Activated CD8-positive, alpha-beta memory T cell treated with anti-CD3 and anti-CD28 coated beads, Interleukin-2, amount 50 U/mL, for 1 hour (primary cell): ENCODE results near the gene LRRC9.
"Not testable (repeated sequence)": the region's sequence is repeated elsewhere in the genome, so short reads cannot be mapped to it uniquely, and the experiment has no call there.

Experiments used
- DNase-seq: peaks from one replicate; pipeline ENCODE4 v3.0.0-alpha.2; 2020; ENCODE audit errors: extremely low read depth

LRRC9 gene

DNA sequence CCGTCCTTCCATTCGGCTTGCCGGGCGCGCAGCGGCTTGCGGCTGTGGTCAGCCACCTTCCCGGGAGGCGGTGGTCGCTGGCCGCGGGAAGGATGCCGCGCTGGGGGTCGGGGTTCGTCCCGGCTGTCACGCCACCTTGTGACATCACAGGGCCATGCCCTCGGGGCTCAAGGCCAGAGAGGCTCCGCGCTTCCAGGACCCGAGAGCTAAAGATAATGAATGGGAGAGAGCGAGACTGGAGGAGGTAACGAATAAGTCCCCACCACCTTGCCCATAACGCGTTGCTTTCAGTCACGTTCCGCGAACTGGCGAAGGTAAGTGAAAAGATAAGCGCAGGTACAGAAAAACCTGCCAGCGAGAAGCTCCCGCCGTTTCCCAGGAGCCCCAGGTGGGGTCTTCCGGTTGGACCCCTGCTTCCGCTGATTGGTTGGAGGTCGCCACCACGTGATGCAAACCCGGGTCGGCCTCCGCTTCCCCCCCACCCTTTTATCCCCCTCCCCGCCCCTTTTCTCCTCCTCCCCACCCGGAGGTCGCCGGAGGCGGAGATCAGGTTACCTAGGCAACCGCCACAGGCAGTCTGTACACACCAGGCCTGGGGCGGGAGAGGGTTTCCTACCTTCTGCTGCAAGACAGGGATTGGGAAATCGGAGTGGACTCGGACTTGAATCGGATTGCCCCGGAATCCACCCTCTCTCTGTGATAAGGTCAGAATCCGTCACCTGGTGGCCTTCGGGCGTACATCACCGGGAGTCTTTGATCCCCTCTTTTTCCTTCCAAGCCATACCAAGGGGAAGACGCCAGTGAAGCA lies at the start of gene LRRC9:
LRRC9 (plus strand) TSS at position 575 of the 808 bp plus-strand sequence.
- no peak for DNase-seq

DNA sequence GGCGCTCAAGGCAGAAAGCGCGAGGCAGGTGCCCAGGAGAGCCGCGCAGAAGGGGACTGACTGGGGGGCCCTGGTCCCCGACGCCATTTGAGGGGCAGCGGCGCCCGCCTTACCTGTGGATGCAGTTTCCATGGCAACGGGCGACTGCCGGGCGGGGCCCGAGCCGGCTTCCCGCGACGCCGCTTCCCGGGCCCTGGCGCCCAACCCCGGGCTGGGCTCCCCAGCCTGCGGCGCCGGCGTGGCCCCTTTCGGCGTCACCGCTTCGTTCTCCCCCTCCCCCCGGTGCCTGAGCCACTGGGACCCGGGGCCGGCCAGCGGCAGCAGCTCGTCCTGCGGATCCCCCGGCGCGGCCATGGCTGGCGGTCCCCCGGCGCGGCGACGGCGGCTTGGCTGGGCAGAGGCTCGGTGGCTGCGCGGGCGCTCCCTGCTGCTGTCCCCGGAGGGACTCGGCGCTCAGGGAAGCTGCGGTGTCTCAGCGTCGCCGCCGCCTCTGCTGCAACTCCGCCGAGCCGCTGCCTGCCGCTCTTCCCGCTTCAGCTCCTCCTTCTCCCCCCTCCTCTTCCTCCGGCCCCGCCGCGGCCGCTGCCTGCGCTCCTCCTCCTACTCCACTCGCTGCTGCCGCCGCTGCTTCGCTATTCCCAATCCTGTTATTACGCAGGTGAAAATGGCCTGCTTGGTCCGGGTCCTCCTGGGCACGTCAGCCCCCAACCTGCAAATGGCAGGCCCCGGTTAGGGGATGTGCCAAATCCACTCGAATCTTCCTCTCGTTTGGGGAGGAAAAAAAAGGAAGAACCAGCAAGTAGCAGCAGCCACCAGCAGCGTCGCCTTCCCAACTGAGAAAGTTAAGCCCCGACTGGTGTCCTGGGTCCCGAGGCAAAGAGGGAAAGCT lies 49.4 kb upstream of the LRRC9 start, which contains the start of gene RTN1:
RTN1 (minus strand) TSS at position 500 of the 889 bp plus-strand sequence; CDS start at position 354, 146 bp downstream.
- no peak for DNase-seq

DNA sequence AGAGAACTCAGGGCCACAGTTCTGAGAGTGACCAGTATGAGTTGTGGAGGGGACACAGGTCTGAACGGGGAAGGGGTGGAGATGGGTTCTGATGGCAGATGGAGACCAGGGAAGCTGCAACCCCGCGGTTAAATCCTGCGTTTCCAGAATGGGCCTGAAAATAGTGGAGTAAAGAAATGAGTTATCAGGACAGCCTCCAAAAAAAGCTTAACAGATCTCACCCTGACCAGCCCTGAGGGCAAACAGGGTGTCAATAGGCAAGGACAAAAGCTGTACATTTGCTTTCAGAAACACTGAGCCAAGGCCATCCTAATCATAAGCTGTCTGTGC lies 48.8 kb upstream of the LRRC9 start:
- DNase-seq, result no peak

DNA sequence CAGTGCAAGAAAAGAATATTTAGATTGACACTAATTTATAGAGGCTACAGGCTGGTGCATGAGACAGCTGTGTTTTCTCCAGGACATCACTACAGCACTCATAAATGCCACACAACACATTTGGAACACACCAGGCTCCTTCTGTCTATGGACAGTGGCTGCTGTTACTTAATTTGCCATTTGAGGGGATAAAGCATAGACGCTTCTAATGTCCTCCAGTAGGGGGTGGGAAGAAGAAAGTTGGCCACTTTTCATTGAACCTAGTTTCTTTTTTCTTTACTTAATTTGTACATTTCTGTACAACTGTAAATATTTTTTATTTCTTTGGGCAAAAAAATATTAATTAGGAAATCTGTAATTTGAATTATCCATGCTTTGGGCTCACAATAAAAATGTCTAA lies 37.0 kb upstream of the LRRC9 start:
- DNase-seq, result no peak

DNA sequence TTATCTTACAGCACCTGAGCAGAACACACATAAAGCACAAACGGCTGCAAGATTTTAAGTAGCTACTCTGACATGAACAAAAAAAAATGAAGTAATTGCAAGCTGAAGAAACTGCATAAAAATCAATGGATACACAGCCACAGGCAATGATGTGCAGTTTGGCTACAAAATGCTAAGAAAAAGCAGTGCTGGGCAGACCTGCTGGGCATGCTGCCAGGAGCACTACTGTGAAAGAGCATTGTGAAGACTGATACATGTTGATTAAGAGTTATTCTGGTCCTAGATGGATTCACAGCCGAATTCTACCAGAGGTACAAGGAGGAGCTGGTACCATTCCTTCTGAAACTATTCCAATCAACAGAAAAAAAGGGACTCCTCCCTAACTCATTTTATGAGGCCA lies 29.3 kb upstream of the LRRC9 start:
- DNase-seq, result no peak

DNA sequence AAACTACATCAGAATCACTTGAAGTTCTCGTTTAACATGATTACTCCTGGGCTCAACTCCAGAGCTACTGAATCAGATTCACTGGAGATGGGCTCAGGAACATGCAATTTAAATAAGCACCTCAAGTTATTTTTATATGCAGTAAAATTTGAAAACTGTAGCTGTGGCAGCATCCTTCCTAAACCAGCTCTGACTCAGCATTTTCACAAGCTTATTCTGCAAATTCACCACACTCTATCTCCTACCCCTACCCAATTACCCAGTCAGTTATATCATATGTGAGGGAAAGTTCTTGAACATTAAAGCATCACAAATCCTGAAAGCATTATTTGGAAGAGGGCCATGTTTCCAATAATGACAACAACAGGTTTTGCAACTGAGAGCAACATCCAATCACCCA lies 24.2 kb upstream of the LRRC9 start:
- DNase-seq, result no peak

DNA sequence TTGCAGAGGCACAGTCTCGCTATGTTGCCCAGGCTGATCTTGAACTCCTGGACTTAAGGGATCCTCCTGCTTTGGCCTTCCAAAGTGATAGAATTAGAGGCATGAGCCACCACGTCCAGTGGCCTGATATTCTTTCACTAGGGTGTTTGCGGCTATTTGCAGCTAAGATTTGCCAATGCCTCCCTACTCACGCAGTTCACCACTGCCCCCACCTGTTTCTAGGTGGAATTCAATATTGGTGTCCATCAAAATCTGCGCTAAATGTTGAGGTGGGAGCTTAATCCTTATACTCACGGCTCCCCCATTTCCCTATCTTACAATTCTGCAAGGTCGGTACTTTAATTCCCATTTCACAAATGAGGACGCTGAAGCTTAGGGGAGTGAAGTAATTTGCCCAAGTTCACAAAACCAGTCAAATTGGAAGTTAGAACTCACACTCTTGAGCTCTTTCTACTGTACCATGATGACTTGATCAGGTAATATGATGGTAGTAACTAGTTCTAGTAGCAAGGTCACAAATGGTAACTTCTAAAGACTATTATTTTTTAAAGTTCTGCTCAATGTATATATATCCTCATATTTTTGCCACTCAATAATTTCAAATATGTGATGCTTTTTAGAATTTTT lies 22.1 kb upstream of the LRRC9 start:
- DNase-seq, result no peak

DNA sequence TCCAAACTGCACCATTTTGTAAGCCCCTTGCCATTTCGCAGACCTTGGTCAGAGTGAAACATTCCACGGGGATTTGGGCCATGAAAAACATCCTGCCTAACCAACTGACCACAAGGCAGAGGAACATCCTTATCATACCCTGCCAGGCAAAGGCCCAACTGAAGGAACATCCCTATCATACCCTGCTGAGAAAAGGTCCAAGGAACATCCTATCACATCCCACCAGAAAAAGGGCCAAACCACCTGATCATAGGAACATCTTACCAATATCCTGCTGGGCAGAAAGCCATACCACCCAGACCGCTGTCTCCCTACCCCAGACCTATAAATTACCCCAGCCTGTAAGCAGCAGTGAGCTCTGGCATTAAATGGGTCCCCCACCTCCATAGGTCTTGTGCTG lies 19.4 kb upstream of the LRRC9 start:
- no peak for DNase-seq

DNA sequence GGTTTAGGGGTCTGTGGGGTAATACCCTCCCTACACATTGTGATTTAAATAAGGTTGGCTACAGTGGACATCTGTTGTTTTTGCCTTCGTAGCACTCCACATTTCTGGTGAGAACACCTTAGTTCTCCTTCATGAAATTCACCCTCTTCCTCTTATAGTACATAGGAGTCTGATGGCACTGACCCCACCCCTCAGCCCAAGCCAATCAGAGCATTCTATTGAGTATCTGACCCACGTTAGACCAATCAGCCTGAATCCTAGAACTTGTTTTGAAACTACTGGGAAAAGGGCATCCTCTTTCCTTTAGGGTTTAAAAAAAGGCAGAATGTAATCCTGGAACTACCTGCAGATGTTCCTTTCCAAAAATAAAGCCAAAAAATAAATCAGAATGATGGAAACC lies 15.8 kb upstream of the LRRC9 start:
- no peak for DNase-seq

DNA sequence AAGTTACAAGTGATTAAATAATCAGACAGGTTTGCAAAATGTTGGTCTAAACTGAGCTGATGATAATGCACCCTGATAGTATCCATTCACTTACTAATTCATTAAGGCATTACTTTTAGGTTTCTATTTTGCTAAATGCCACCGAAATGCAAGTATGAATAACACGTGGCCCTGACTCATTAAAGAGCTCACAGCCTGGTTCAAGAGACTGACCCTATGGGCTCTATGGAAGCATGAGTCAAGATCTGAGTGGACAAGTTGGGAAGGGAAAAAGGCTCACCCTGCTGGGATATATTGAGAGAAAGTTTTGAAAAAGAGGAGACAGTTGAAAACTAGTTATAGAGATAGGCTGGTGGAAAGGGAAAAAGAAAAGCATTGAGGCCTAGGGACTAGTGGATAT lies 14.8 kb upstream of the LRRC9 start:
- DNase-seq, result no peak

DNA sequence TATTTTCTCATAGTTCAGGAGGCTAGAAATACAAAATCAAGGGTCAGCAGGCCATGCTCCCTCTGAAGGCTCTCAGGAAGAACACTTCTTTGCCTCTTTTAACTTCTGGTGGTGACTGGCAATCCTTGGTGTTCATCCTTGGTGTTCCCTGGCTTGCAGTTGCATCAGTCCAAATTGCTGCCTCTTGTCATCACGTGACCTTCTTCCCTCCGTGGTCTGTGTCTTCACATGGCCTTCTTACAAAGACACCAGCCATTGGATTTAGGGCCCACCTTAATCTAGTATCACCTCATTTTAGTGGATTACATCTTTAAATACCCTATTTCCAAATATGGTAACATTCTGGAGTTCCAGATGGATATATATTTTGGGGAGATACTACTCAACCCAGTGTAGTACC lies 7.5 kb upstream of the LRRC9 start:
- DNase-seq, result no peak

DNA sequence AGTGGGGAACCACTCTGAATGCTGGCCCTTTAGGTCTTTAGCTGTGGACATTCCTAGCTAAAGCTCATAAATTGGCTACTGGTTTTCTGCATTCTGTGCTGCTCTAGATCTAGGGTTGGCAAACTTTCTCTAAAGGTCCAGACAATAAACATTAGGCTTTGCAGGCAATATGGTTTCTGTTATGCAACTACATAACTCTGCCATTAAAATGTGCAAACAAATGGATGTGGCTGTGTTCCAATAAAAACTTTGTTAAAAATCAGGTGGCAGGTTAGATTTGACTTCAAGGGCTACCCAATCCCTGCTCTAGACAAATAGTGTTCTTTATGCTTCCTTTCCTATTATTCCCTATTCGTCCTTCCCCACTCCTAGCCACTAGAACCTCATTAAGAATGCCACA lies 6.8 kb upstream of the LRRC9 start:
- DNase-seq, result no peak

DNA sequence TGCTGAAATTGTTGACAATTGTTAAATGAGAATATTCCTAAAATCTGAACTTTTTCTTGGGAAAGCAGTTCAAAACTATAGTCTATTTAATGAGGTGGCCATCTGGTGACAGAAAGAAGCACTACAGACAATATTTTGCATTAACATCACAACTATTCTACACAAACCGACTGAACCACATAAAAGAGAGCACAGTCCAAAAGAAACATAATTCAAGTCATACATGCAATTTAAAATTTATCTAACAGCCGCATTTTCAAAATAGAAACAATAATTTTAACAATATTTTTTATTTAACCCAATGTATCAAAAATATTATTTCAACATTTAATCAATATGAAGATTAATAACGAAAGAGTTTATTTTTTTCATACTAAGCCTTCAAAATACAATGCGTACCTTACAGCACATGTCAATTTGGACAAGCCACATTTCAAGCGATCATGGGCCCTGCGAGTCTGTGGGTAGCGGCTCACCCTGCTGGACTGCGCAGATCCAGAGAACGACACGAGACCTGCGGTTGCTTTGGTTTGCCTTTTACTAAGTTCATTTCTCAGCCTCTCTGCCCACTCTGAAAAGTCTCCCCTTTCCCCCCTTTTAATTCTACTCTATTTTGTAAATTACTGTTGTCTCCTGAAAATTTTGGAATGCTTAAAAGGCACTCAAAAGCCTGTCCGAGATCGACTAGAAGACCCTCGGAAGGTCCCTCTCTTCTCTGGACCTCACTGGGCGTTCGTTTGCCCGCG lies 947 bp upstream of the LRRC9 start:
- DNase-seq, result no peak

DNA sequence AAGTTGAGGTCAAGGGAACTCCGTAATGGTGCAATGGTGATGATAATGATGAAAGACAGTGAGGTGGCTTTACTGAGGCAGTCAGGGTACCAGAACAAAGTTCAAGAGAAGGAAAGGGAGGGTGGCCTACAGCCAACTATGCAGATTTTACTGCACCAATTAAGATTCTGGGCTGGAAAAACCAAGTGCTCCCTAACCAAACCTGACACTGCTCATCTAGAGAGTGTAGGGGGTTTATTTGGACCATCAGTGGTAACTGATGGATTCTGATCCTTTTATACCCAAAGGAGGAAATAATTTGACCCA lies 387 bp downstream of the LRRC9 start:
- DNase-seq, result no peak

DNA sequence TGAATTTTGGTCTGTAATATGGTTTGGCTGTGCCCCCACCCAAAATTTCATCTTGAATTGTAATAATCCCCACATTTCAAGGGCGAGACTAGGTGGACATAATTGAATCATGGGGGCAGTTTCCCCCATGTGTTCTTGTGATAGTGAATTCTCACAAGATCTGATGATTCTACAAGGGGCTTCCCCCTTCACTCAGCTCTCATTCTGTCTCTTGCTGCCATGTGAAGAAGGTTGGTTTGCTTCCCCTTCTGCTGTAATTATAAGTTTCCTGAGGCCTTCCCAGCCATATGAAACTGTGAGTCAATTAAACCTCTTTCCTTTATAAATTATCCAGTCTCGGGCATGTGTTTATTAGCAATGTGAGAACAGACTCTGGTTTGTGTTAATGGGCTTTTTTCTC lies 5.9 kb downstream of the LRRC9 start:
- no peak for DNase-seq

DNA sequence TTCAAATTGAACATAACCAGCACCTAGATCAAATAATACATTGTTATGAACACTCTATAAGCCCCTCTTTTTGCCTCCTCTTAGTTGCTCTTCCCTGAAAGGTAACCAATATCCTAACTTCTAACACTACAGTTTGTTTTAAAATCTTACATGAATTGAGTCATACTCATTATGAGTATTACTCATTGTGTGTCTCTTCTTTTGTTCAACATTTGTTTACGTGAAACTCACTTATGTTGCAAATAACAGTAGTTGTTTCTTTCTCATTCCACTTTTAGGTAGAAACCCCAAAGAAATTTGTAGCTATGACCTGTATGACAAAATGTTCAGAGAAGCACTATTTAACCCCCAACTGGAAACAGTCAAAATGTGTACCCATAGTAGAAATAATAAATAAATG lies 6.6 kb downstream of the LRRC9 start:
- DNase-seq, result no peak

DNA sequence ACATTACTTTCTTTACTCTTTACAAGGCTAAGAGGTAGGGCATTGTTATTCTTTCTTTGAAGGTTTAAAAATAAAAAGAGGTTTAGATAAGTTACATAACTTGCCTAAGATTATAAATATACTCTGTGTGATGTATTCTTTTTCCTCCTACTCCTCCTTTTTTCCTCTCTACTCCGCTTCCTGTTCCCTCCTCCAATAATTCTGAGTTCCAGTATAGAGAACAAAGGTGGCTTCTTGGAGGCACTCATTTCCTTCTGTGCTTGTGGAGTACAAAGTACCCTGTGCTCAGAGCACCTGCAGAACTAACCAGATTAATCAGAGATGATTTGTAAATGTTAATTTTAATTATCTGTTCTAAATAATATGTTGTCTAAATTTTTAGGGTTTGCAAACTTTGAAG lies 11.3 kb downstream of the LRRC9 start:
- no peak for DNase-seq

DNA sequence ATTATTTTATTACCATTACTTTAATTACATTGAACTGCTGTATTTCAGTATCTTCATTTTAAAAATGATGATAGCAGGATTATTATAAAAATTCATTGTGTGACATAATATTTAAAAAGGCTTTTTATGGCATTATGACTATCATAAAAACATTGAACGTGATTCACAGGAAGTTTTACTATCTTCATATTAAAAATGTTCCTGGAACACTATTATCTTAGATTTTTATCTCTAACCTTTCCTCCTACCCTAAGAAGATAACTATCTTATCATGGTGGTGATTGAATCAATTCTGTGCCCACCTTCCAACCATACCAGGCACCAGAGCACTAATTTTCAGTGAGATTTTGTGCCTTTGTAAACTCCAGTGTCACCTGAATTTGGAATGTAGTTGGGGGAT lies 16.2 kb downstream of the LRRC9 start:
- DNase-seq, result no peak

DNA sequence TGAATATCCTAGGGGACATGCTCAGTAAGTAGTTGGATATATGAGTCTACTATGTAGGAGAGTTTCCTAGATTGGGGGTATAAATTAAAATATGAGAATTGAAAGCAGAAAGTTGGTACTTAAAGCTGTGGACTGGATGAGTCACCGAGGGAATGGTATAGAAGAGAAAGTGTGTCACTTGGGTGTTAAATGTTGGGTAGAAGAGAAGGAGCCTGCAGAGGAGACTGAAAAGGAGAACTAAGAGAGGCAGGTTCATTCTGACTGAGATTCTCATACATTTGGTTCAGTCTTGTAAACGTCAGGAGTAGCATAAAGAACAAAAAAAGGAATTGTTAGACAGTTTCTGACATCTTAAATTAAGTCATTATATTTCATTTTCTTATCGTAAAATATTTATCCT lies 19.9 kb downstream of the LRRC9 start:
- DNase-seq, result no peak

DNA sequence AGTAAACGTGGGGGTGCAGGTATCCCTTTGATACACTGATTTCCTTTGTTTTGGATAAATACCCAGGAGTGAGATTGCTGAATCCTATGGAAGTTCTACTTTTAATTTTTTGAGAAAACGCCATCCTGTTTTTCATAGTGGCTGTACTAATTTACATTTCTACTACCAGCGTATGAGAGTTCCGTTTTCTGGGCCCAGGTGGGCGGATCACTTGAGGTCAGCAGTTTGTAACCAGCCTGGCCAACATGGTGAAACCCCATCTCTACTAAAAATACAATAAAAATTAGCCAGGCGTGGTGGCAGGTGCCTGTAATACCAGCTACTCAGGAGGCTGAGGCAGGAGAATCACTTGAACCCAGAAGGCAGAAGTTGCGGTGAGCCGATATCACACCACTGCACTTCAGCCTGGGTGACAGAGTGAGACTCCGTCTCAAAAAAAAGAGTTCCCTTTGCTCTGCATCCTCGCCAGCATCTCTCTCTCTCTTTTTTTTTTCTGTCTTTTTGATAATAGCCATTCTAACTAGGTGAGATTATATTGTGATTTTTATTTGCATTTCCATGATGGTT lies 22.4 kb downstream of the LRRC9 start:
- not testable (repeated sequence) for DNase-seq

DNA sequence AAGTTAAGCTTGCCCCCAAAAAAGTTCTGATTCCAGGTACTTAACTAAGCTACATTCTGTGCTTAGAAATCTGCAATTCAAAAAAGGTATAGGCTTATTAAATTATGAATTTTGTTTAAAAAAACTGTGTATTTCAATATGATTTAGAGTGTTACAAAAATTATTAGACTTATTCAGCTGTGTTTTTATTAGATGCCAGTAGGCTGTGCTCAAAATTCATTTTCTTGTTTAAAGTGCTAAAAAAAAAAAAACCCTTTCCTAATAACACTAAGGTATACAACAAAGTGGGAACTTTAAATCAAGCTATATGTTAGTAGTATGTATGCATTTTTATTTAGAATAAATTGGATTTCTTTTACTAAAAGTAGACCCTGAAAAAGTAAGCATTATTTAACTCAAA lies 25.0 kb downstream of the LRRC9 start:
- no peak for DNase-seq

DNA sequence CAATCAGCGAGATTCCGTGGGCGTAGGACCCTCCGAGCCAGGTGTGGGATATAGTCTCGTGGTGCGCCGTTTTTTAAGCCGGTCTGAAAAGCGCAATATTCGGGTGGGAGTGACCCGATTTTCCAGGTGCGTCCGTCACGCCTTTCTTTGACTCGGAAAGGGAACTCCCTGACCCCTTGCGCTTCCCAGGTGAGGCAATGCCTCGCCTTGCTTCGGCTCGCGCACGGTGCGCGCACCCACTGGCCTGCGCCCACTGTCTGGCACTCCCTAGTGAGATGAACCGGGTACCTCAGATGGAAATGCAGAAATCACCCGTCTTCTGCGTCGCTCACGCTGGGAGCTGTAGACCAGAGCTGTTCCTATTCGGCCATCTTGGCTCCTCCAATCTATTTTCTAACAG lies 32.2 kb downstream of the LRRC9 start:
- DNase-seq, result not testable (repeated sequence)
